A549 (cell line): ENCODE data around the gene TMEFF2. TPM values are rescaled to one million over a fixed set of nuclear protein-coding genes. Genes with fewer than 3 reads are reported as not detected.

Experiments
- ATAC-seq, 2 experiments: fragments of 200-7000 bp in 1 of 2; fragments of >200 bp in 1 of 2; cut with Nextera tagmentation in 1 of 2; cut with Tn5 transposase in 1 of 2; 3 replicates each; pipeline versions ENCODE4 v1.8.0 to v1.9.1; 2018 to 2020; ENCODE audit warnings: mild to moderate bottlenecking in 1 of 2, moderate library complexity in 1 of 2
- CTCF ChIA-PET: fragments of 300-600 bp; sonication (Branson Sonifier 250); formaldehyde crosslinking; extraction: SDS; loops from one replicate; lab custom pipeline; 2021; ENCODE audit warnings: antibody characterized with exemption, inconsistent platforms; lab: Yijun Ruan, JAX
- POLR2A ChIA-PET: fragments of 350-600 bp; formaldehyde crosslinking; extraction: SDS; loops from one replicate; lab custom pipeline; 2021; ENCODE audit warnings: antibody characterized with exemption, inconsistent platforms; lab: Yijun Ruan, JAX
- DNase-seq, 2 experiments: peaks; one replicate each; pipeline versions ENCODE4 v3.0.0 to v3.0.0-alpha.2; 2011 to 2016; ENCODE audit warnings: low read depth in 1 of 2, low spot score in 1 of 2
- FAIRE-seq: peaks from 2 replicates; lab custom pipeline; 2011; peaks lifted over from hg19 to GRCh38; lab: Jason Lieb, UNC
- H3K27ac ChIP-seq, 2 experiments: fragments of >200 bp; sonication (Bioruptor Twin); formaldehyde crosslinking; 3 replicates each; pipeline ENCODE4 v1.5.1; 2016 to 2017
- H3K4me1 ChIP-seq: fragments of >200 bp; sonication (Bioruptor Twin); formaldehyde crosslinking; 3 replicates; pipeline ENCODE4 v1.6.1; 2016
- H3K4me2 ChIP-seq: fragments of >200 bp; sonication (Bioruptor Twin); formaldehyde crosslinking; 3 replicates; pipeline ENCODE4 v1.6.1; 2016
- H3K4me3 ChIP-seq: fragments of >200 bp; sonication (Bioruptor Twin); formaldehyde crosslinking; 3 replicates; pipeline ENCODE4 v1.5.1; 2016
- H3K9me3 ChIP-seq: fragments of >200 bp; sonication (Bioruptor Twin); formaldehyde crosslinking; 3 replicates; pipeline ENCODE4 v1.6.1; 2016
- CBX8 ChIP-seq: fragments of 200-600 bp; sonication (generic); IDR thresholded peaks from 2 replicates; pipeline ENCODE4 v1.6.1; 2016
- HOXB5 ChIP-seq: fragments of 250-450 bp; sonication (Bioruptor Pico); IDR thresholded peaks from 2 replicates; pipeline ENCODE4 v1.5.0; 2020; ENCODE audit warnings: mild to moderate bottlenecking, moderate library complexity
- JUNB ChIP-seq: fragments of >200 bp; sonication (Bioruptor Twin); formaldehyde crosslinking; IDR thresholded peaks from 2 replicates; pipeline ENCODE4 v1.6.1; 2016
- KDM5A ChIP-seq: fragments of 200-600 bp; sonication (generic); IDR thresholded peaks from 2 replicates; pipeline ENCODE4 v1.6.1; 2016; ENCODE audit warnings: antibody characterized with exemption, mild to moderate bottlenecking
- MAFK ChIP-seq: fragments of 450-650 bp; IDR thresholded peaks from 2 replicates; pipeline ENCODE4 v1.6.1; 2014; ENCODE audit not compliant: partially characterized antibody
- MAZ ChIP-seq: fragments of 150-350 bp; IDR thresholded peaks from 2 replicates; pipeline ENCODE4 v1.6.1; 2014; ENCODE audit warnings: antibody characterized with exemption, low read depth, low read length, borderline replicate concordance
- MYC ChIP-seq: IDR thresholded peaks from 2 replicates; pipeline ENCODE4 v1.6.1; 2012; ENCODE audit warnings: mild to moderate bottlenecking, inconsistent platforms, low read length, improper control_type of control experiment, borderline replicate concordance
- PHF8 ChIP-seq: fragments of 200-600 bp; sonication (generic); IDR thresholded peaks from 2 replicates; pipeline ENCODE4 v1.6.1; 2016; ENCODE audit warnings: low read depth, mild to moderate bottlenecking, antibody characterized with exemption, moderate library complexity, borderline replicate concordance
- POLR2A ChIP-seq: IDR thresholded peaks from 2 replicates; pipeline ENCODE4 v1.6.1; 2012; ENCODE audit warnings: mild to moderate bottlenecking, low read length
- RARB ChIP-seq: fragments of 250-450 bp; sonication (Bioruptor Pico); IDR thresholded peaks from 2 replicates; pipeline ENCODE4 v1.8.0; 2021; ENCODE audit warnings: mild to moderate bottlenecking, moderate library complexity
- TFCP2L1 ChIP-seq: fragments of 250-450 bp; sonication (Bioruptor Pico); IDR thresholded peaks from 2 replicates; pipeline ENCODE4 v1.5.0; 2021; ENCODE audit warnings: mild to moderate bottlenecking
- TP53 ChIP-seq: fragments of 250-450 bp; sonication (Bioruptor Pico); IDR thresholded peaks from 2 replicates; pipeline ENCODE4 v1.5.0; 2021; ENCODE audit warnings: mild to moderate bottlenecking, moderate library complexity
- ZFP36 ChIP-seq: fragments of 450-650 bp; IDR thresholded peaks from 2 replicates; pipeline ENCODE4 v1.6.1; 2014; ENCODE audit warnings: borderline replicate concordance; ENCODE audit not compliant: partially characterized antibody
- WGBS: methylation state at CpG from one replicate; pipeline ENCODE4 v1.1.6; 2017; ENCODE audit errors: missing lambda C conversion rate; 5-methylcytosine and 5-hydroxymethylcytosine counted together
- polyA plus RNA-seq, 4 experiments: library from polyadenylated mRNA; depleted of rRNA in 3 of 4; stranded (reverse); fragments of >200 nt; fragmentation: RNase III in 1 of 4; extraction: RNeasy Plus Mini Kit Qiagen cat#74134 plus additional on column Dnase treatment in 1 of 4; gene quantifications; 2 replicates in 3 of 4; 3 replicates in 1 of 4; pipeline ENCODE4 v1.2.3, GENCODE V29; 2011 to 2017
- TF ChIP-seq, protein P1 (sequence below): fragments of 250-450 bp; sonication (Bioruptor Pico); IDR thresholded peaks from 2 replicates; pipeline ENCODE4 v1.5.0; 2020; ENCODE audit warnings: low read depth, mild to moderate bottlenecking, moderate library complexity
- TF ChIP-seq, protein P2 (sequence below): fragments of >200 bp; sonication (Bioruptor Twin); formaldehyde crosslinking; IDR thresholded peaks from 2 replicates; pipeline ENCODE4 v1.6.1; 2016
- TF ChIP-seq, protein P3 (sequence below): fragments of 200-600 bp; sonication (generic); IDR thresholded peaks from 2 replicates; pipeline ENCODE4 v1.6.1; 2016; ENCODE audit warnings: antibody characterized with exemption, mild to moderate bottlenecking, moderate library complexity

TMEFF2 gene
- polyA plus RNA-seq, 2 of the 4 experiments (the other 2 are of a cell fraction): 0.30 to 0.46 TPM

DNA sequence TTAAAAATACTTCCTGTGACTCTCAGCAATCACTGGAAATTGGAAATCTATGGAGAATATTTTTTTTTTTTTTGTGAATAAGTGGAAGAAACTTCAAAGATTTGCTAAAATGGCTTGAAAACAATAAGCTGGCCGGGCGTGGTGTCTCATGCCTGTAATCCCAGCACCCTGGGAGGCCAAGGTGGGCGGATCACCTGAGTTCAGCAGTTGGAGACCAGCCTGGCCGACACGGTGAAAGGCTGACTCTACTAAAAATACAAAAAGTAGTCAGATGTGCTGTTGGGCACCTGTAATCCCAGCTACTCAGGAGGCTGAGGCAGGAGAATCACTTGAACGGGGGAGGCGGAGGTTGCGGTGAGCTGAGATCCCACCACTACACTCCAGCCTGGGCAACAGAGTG is 192.3 kb downstream of the TMEFF2 start:
- 85% methylated on average over 8 of the region's 8 CpGs for WGBS
- Histone ChIP-seq H3K4me1 (no peaks in the 10 kb centered on the region; the same call in 2 of the 3 replicates), H3K4me2 (no peak overlapping the region), H3K27ac (no peak overlapping the region), H3K4me3 (no peak overlapping the region), H3K9me3 (no peaks in the 10 kb centered on the region)
- FAIRE-seq: no peak
- TF ChIP-seq TP53 (CRISPR knock-in tag) (no peak), POLR2A (no peak)
- no peak for DNase-seq
- ChIA-PET POLR2A (no interaction called here), CTCF (no interaction called here)
- no peak for ATAC-seq

DNA sequence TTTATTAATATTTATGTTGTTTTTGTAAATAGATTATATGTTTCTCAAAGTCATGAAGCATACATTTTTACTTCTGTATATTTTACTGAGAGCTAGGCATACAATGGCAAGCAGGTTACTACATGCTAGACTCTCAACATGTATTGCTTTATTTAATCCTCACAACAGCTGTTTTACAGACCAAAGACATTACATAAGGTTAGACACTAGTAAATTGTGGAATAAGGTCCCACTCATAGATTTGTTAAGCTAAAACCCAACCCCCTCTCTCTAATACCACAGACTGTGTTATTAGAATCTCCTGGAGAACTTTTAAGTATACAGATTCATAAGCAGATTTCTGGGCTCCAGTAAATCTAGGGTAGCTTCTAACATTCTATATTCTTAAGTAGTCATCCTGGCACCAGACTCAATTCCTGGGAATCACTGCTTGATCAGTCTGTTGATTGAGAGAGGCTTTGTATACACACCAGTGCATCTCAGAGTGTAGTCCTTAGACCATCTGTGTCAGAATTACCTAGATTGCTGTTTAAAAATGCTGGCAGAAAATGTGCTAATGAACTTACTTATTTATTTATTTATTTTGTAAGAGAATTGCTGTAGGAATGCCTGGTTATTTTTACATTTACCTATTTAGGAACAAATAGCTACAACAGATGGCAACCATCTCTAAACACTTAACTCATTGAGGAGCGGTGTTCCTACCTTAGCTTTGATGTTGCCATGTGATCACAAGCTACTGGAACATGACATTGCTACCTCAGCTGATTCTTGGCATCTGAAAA is 194.3 kb downstream of the TMEFF2 start:
- WGBS: 100% methylated on average over 1 of the region's 1 CpG
- H3K4me1 ChIP-seq: no peaks in the 10 kb centered on the region; the same call in 2 of the 3 replicates
- POLR2A ChIA-PET: no interaction called here
- H3K4me2 ChIP-seq: no peak overlapping the region
- H3K4me3 ChIP-seq: no peak overlapping the region
- H3K9me3 ChIP-seq: no peaks in the 10 kb centered on the region
- ATAC-seq: no peak
- DNase-seq: no peak
- CTCF ChIA-PET: interaction anchor here (0.9 to 1.8 kb wide), 3 partner anchors 10 to 188 kb away, joined by 3 to 5 read pairs (median 3); no protein-coding TSS in a partner anchor
- TF ChIP-seq CBX8 (no peak), HOXB5 (CRISPR knock-in tag) (no peak), ZFP36 (no peak), TFCP2L1 (CRISPR knock-in tag) (no peak), RARB (CRISPR knock-in tag) (no peak), MAZ (no peak), JUNB (no peak), MYC (no peak), KDM5A (no peak)
- TF ChIP-seq, protein P1, sequence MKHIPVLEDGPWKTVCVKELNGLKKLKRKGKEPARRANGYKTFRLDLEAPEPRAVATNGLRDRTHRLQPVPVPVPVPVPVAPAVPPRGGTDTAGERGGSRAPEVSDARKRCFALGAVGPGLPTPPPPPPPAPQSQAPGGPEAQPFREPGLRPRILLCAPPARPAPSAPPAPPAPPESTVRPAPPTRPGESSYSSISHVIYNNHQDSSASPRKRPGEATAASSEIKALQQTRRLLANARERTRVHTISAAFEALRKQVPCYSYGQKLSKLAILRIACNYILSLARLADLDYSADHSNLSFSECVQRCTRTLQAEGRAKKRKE: no peak
- TF ChIP-seq, protein P2, sequence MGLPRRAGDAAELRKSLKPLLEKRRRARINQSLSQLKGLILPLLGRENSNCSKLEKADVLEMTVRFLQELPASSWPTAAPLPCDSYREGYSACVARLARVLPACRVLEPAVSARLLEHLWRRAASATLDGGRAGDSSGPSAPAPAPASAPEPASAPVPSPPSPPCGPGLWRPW: no peak
- TF ChIP-seq, protein P3, sequence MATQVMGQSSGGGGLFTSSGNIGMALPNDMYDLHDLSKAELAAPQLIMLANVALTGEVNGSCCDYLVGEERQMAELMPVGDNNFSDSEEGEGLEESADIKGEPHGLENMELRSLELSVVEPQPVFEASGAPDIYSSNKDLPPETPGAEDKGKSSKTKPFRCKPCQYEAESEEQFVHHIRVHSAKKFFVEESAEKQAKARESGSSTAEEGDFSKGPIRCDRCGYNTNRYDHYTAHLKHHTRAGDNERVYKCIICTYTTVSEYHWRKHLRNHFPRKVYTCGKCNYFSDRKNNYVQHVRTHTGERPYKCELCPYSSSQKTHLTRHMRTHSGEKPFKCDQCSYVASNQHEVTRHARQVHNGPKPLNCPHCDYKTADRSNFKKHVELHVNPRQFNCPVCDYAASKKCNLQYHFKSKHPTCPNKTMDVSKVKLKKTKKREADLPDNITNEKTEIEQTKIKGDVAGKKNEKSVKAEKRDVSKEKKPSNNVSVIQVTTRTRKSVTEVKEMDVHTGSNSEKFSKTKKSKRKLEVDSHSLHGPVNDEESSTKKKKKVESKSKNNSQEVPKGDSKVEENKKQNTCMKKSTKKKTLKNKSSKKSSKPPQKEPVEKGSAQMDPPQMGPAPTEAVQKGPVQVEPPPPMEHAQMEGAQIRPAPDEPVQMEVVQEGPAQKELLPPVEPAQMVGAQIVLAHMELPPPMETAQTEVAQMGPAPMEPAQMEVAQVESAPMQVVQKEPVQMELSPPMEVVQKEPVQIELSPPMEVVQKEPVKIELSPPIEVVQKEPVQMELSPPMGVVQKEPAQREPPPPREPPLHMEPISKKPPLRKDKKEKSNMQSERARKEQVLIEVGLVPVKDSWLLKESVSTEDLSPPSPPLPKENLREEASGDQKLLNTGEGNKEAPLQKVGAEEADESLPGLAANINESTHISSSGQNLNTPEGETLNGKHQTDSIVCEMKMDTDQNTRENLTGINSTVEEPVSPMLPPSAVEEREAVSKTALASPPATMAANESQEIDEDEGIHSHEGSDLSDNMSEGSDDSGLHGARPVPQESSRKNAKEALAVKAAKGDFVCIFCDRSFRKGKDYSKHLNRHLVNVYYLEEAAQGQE: no peak
- TF ChIP-seq, all 56 proteins: peak for 0
- FAIRE-seq: no peak
- H3K27ac ChIP-seq: no peak overlapping the region

DNA sequence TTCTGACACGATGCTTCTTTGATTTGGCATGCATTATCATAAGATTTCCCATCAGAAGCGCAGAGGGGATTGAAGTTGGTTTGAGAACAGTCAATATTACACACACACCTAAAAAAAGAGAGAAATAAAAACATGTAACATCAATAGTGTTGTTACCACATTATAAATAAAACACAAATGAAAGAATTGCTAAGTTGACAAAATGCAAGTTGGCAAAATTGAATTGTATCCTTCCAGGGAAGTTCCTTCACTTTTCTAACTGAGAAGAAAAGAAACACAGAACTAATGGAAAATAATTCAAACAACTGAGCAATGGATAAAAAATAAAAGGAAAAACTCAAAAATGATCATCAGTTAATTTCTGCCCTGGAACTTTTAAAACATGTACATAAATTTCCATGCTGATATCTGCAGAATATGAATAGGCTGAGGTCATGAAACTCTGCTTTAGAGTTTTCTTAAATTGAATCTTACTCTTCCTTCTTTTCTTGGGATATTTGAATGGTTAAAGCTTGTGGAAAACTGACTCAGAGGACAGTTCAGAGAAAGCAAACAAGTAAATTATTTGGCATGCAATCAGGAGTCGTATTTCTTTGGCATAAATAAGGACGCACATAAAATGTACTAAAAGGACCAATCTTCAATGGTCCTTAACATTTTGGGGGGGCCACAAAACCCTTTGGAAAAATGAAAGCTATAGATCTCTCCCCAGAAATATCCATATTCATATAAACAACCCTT is 195.5 kb downstream of the TMEFF2 start:
- ATAC-seq: no peak
- Histone ChIP-seq H3K27ac (no peak overlapping the region), H3K4me2 (0 out of 3 replicates have a peak overlapping the region, but pooled peaks have one; percentile 1), H3K4me3 (no peak overlapping the region), H3K9me3 (no peaks in the 10 kb centered on the region), H3K4me1 (no peaks in the 10 kb centered on the region; the same call in 2 of the 3 replicates)
- WGBS: 74% methylated on average over 4 of the region's 4 CpGs
- ChIA-PET POLR2A (no interaction called here), CTCF (interaction anchor here (1.1 to 1.8 kb wide), 2 partner anchors 9 to 187 kb away, joined by 3 to 5 read pairs; no protein-coding TSS in a partner anchor)
- TF ChIP-seq PHF8 (no peak), MAFK (peak; percentile 87)
- FAIRE-seq: no peak
- no peak for DNase-seq
